ENCODE results near the gene C9orf50.
A peak's percentile ranks its signal among the peaks of the same experiment; 100 is the strongest.

C9orf50 gene

GRCh38 chr9:129617167-129617566 lies 3.7 kb downstream of the C9orf50 start:
- Histone ChIP-seq H3K27ac (ENCODE audit: extremely low read depth, low read depth, low read length) (no peak overlapping the region), H3K4me3 (ENCODE audit: low read depth, low read length) (no peak overlapping the region), H3K4me1 (ENCODE audit: control insufficient read depth, insufficient read depth, low read length) (no peaks in the 10 kb centered on the region; the same call in 1 of the 2 replicates), H3K9me3 (ENCODE audit: control insufficient read depth, insufficient read depth, low read depth, low read length) (no peaks in the 10 kb centered on the region), H3K36me3 (ENCODE audit: control insufficient read depth in 2 of 2, insufficient read depth in 1 of 2, low read length in 2 of 2) (no peaks in the 10 kb centered on the region)
- TF ChIP-seq ZNF202 (tag by site-specific recombination; IDR thresholded peaks at IDR 0.05; ENCODE audit: borderline replicate concordance) (no peak), ZBTB17 (tag by site-specific recombination; IDR thresholded peaks at IDR 0.05) (peak; percentile 30; the same call in 1 of the 2 replicates), ZNF670 (tag by site-specific recombination; IDR thresholded peaks at IDR 0.05; ENCODE audit: low read depth) (no peak), ZNF621 (tag by site-specific recombination; IDR thresholded peaks at IDR 0.05) (no peak), ZNF416 (tag by site-specific recombination; IDR thresholded peaks at IDR 0.05) (no peak), ELK4 (IDR thresholded peaks at IDR 0.05; ENCODE audit: borderline replicate concordance, low read depth, low read length) (no peak), ZNF654 (tag by site-specific recombination; IDR thresholded peaks at IDR 0.05; ENCODE audit: low read depth) (peak; percentile 70), ZNF274 (IDR thresholded peaks at IDR 0.05; ENCODE audit: low read length) (no peak), ZNF274 (tag by site-specific recombination; IDR thresholded peaks at IDR 0.05; ENCODE audit: borderline replicate concordance) (no peak), PRDM4 (tag by site-specific recombination; IDR thresholded peaks at IDR 0.05) (no peak), PATZ1 (tag by site-specific recombination; IDR thresholded peaks at IDR 0.05) (no peak), ZNF701 (tag by site-specific recombination; IDR thresholded peaks at IDR 0.05) (no peak), ZNF10 (tag by site-specific recombination; IDR thresholded peaks at IDR 0.05) (no peak), ZNF791 (tag by site-specific recombination; IDR thresholded peaks at IDR 0.05) (no peak), RBAK (tag by site-specific recombination; IDR thresholded peaks at IDR 0.05) (no peak), OVOL3 (tag by site-specific recombination; IDR thresholded peaks at IDR 0.05) (no peak), ZNF394 (tag by site-specific recombination; IDR thresholded peaks at IDR 0.05; ENCODE audit: borderline replicate concordance) (no peak), ZNF768 (tag by site-specific recombination; IDR thresholded peaks at IDR 0.05) (no peak), GFI1B (tag by site-specific recombination; IDR thresholded peaks at IDR 0.05) (peak; percentile 71; the same call in 1 of the 2 replicates), ZBTB26 (tag by site-specific recombination; optimal IDR thresholded peaks at IDR 0.05) (no peak), ZNF404 (tag by site-specific recombination; IDR thresholded peaks at IDR 0.05) (no peak), ZFP69B (tag by site-specific recombination; IDR thresholded peaks at IDR 0.05) (no peak)
- TF ChIP-seq, protein P1, sequence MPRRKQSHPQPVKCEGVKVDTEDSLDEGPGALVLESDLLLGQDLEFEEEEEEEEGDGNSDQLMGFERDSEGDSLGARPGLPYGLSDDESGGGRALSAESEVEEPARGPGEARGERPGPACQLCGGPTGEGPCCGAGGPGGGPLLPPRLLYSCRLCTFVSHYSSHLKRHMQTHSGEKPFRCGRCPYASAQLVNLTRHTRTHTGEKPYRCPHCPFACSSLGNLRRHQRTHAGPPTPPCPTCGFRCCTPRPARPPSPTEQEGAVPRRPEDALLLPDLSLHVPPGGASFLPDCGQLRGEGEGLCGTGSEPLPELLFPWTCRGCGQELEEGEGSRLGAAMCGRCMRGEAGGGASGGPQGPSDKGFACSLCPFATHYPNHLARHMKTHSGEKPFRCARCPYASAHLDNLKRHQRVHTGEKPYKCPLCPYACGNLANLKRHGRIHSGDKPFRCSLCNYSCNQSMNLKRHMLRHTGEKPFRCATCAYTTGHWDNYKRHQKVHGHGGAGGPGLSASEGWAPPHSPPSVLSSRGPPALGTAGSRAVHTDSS (tag by site-specific recombination; IDR thresholded peaks at IDR 0.05): no peak
- TF ChIP-seq, protein P2, sequence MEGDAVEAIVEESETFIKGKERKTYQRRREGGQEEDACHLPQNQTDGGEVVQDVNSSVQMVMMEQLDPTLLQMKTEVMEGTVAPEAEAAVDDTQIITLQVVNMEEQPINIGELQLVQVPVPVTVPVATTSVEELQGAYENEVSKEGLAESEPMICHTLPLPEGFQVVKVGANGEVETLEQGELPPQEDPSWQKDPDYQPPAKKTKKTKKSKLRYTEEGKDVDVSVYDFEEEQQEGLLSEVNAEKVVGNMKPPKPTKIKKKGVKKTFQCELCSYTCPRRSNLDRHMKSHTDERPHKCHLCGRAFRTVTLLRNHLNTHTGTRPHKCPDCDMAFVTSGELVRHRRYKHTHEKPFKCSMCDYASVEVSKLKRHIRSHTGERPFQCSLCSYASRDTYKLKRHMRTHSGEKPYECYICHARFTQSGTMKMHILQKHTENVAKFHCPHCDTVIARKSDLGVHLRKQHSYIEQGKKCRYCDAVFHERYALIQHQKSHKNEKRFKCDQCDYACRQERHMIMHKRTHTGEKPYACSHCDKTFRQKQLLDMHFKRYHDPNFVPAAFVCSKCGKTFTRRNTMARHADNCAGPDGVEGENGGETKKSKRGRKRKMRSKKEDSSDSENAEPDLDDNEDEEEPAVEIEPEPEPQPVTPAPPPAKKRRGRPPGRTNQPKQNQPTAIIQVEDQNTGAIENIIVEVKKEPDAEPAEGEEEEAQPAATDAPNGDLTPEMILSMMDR (tag by site-specific recombination; IDR thresholded peaks at IDR 0.05): peak; percentile 9; the same call in 1 of the 2 replicates
- POLR2A ChIA-PET: interaction anchor here (1.0 kb wide), 1 partner anchor 9 kb away, joined by 3 read pairs; no protein-coding TSS in a partner anchor
- CTCF ChIA-PET: interaction anchor here (0.6 to 23.4 kb wide), 5 partner anchors 445 to 754 kb away, joined by 3 to 507 read pairs (median 3); no protein-coding TSS in a partner anchor
